Cerebellar cortex (tissue), 1 donor: ENCODE results near the gene TAX1BP1.
"Not testable (repeated sequence)": the region's sequence is repeated elsewhere in the genome, so short reads cannot be mapped to it uniquely, and the experiment has no call there.

Experiments
- DNase-seq: peaks from one replicate; pipeline ENCODE4 v3.0.0-alpha.2; 2015; ENCODE audit warnings: low spot score

TAX1BP1 gene

GRCh38 chr7:27843584-27844305 lies 103.8 kb downstream of the TAX1BP1 start:
- no peak for DNase-seq

DNA sequence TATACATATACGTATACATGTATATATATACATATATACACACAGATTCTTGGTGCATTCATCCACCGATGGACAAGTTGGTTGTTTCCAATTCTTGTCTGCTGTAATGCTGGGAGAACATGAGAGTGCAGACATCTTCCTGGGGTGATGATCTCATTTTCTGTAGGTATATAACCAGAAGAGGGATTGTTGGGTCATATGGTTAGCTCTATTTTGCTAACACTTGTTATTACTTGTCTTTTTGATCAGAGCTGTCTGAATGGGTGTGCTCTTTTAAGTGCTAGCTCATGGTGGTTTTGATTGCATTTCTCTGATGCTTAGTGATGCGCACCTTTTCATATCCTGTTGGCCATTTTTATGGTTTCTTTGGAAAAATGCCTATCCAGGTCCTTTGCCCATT lies 106.4 kb downstream of the TAX1BP1 start:
- no peak for DNase-seq

- DNase-seq: no peak
These were observed 110.6 kb downstream of the TAX1BP1 start for GRCh38 chr7:27850531-27850930.

DNA sequence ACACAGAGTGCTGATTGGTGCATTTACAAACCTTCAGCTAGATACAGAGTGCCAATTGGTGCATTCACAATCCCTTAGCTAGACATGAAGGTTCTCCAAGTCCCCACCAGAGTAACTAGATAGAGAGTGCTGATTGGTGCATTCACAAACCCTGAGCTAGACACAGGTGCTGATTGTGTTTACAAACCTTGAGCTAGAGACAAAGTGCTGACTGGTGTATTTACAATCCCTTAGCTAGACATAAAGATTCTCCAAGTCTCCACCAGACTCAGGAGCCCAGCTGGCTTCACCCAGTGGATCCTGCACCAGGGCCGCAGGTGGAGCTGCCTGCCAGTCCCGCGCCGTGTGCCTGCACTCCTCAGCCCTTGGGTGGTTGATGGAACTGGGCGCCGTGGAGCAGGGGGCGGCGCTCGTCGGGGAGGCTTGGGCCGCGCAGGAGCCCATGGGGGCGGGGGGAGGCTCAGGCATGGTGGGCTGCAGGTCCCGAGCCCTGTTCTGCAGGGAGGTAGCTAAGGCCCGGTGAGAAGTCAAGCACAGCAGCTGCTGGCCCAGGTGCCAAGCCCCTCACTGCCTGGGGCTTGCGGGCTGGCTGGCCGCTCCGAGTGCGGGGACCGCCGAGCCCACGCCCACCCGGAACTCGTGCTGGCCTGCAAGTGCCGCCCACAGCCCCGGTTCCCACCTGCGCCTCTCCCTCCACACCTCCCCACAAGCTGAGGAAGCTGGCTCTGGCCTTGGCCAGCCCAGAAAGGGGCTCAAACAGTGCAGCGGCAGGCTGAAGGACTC lies 116.9 kb downstream of the TAX1BP1 start:
- DNase-seq: not testable (repeated sequence)

- DNase-seq: no peak
These were observed 120.8 kb downstream of the TAX1BP1 start for GRCh38 chr7:27860800-27861199.

GRCh38 chr7:27861747-27862146 lies 121.8 kb downstream of the TAX1BP1 start:
- DNase-seq: no peak

DNA sequence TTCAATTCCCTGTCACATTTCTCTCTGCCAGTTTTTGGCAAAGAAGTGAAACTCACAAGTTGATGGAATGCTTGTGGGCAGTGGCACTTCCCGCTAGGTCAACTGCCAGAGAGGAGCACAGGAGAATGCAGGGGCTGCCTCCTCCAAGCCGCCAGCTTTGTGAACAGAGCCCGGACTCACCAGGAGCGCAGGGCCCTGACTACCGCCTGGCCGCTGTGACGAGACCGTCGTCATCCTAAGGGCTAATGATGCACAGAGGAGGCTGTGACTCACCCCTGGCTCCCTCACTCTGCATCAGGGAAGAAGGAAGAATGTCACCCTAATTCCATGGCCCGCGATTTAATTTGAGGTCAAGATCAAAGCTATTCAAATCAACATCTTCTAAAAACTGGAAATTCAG lies 123.9 kb downstream of the TAX1BP1 start:
- DNase-seq: no peak

- DNase-seq: no peak
These were observed 126.3 kb downstream of the TAX1BP1 start for GRCh38 chr7:27866256-27866655.

DNA sequence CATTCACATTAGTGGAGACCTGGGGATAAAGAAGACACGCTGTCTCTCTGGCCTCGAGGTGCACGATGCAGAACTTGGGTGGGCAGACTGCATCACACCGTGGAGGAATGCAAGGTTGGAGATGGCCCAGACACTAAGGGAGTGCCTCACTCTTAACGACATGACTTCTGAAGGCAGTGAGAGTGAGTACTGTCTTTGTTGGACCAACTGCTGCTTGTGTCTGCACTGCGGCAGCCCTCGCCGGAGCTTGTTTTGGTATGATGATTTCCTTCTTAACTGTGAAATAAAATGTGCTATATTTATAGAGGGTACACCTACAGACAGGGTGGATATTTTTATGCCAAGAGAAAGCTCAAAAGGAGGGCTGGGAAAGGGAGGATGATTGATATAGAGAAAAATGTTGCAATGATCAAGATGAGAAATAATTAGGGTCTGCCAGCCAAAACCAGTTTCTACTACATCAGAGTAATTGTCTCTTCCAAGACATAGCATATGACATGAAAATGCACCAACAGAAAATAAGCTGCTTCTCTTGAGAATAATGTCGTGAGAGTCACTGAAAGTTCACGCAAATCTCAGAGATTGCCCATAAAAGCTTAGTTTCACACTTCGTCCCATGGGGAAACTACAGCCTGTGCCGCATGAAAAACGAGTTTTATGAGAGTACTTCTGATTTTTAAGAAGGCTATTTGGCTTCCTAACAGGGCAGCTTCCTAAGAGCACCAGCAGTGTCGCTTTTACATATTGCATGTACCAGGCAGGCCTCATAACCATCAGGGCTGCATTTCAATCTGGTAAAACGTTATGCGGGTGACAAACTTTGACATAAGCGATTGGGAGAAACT lies 127.1 kb downstream of the TAX1BP1 start:
- DNase-seq: no peak

DNA sequence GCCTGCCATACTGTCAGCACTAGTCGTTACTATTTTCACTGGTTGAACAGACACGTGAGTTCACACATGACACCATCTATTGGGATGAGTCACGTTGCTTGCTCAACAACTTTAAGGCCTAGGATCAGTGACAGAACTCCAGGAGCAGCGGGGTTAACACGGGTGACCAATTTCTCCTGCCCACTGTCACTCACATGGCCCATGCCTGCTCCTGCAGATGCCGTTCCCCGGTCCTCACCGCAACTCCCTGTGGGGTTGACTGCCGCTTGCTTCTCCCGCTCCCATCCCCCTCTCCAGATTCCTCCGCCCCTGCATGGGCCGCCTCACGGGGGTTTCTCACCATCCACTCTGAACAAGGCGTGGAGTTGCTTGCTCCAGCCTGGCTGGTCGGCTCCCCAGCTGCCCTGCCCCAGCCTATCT lies 128.2 kb downstream of the TAX1BP1 start:
- no peak for DNase-seq

DNA sequence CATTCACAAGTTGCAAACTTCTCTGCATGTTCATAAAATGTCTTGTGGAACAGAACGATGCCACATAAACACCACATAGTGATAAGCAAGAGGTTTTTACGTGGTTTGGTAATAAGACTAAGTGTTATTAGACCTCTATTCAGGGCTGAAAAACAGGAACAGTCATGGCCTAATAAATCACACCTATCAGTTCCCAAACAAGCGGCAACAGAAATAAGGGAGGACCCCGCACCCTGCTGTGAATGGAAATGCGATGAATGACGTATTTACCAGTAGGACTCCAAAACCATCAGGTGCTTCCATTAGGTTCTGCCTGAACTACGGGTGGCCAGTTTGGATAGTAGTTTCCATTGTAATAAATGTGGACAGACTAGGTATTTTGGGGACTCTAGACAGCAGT lies 129.1 kb downstream of the TAX1BP1 start:
- DNase-seq: no peak

GRCh38 chr7:27870595-27870994 lies 130.6 kb downstream of the TAX1BP1 start:
- no peak for DNase-seq

GRCh38 chr7:27871086-27871485 lies 131.1 kb downstream of the TAX1BP1 start:
- no peak for DNase-seq

GRCh38 chr7:27871866-27872265 lies 131.9 kb downstream of the TAX1BP1 start:
- DNase-seq: no peak

DNA sequence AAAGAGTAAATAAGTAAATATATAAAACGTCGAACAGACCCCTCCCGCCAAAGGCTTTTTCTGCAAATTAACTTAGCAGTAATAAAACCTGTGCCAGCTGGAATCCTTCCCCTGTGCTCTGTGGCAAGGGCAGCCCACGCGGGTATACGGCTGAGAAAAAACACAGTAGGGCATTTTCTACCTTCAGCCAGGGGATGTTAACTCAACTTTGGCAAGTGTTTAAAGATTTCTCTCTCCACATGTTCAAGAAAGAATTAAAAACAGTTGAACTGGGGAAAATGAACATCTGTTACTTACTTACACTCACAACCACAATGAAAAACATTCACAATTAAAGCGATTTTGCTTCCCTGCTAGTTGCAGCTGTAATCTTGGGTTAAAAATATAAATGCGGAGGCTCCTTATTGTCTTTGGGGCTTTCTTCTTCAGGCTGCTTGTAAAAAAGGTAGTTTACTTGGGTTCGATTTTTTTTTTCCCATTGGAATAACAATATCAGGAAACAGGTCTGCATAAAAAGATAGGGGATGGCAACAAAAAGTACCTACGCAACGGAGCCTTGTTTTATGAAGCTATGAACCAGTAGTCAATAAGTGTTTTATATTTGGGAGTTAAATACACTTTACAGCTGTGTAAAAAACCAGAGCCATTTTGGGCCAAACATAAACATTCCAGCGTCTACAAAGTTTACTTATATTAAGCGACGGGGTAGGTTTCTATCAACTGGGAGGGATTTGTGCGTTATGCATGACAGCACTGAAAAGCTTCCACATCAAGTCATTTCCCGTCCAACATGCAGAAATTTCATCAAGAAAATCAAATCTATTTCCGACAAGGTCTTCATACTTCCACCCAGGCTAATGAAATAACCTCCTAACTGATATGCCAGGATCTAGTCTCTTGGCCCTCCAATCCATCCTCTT lies 132.7 kb downstream of the TAX1BP1 start:
- no peak for DNase-seq

DNA sequence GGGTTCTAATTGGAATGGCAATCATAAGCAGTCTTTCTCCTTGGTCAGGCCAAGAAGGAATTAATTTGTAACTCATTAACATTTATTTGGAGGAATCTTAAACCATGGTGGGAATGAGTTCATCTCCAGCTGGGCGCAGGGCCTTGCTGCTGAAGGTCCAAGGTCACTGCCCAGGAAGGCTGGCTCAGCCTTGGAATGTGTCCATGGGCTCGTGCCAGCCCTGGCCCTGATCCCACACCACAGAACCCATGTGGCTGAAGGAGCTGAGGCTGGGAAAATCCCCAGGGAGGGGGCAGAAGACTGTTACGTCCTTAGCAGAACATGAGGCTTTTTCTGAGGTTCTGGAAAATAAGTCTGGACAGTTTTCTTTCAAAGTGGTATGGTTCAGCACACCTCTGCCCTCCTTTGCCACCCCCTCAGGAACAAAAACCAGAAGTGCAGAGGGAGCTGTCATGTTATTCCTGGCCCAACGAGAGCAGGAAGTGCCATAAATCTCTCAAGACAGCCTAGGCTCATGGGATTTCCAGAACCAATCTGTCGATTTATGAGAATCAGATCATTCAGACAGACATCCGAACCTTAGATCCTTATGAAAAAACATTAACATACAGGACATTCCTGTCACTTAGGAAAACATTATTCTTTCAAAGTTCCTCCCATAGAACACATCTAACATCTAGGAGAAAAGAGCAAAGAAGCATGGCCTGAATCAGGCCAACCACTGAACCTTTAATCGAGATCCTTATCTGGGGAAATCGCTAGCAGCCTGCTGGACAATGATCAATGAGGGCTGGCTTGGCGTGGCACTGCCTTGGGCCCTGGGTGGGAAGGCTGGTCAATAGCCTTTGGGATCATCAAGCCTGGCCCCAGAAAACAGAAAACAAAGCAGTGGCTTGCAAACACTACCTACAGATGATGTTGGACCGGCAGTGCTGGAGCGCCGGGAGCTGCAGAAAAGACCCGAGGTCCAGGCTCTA lies 134.3 kb downstream of the TAX1BP1 start:
- peak; percentile 11 for DNase-seq

GRCh38 chr7:27875061-27875460 lies 135.1 kb downstream of the TAX1BP1 start:
- DNase-seq: no peak

DNA sequence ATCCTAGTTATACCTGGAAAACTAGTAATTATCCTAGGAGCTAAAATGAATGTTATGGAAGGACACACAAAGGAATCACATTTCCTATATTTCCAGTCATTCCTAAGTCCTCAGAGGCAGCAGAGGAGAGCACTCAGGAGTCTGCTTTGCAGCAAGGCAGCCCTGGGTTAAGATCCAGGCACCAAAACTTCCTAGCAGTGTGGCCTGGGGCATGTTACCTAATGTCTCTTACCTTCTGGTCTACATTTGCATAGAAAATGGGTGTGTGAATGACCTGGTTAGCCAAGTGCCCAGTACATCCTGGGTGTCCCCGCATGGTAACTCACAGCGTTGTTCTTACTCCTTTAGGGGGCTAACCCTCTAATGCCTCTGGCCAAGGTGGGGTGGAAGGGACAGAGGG lies 135.9 kb downstream of the TAX1BP1 start:
- DNase-seq: no peak

GRCh38 chr7:27876756-27877155 lies 136.8 kb downstream of the TAX1BP1 start:
- no peak for DNase-seq
